Globus pallidus (tissue), 1 donor: ENCODE results near the gene HES2.
"Not testable (repeated sequence)": the region's sequence is repeated elsewhere in the genome, so short reads cannot be mapped to it uniquely, and the experiment has no call there.

Experiments
- DNase-seq: peaks from one replicate; pipeline ENCODE4 v3.0.0-alpha.2; 2015; ENCODE audit warnings: low spot score

Gene HES2

GRCh38 chr1:6435129-6435528, 15.4 kb upstream of the HES2 start:
- no peak for DNase-seq

DNA sequence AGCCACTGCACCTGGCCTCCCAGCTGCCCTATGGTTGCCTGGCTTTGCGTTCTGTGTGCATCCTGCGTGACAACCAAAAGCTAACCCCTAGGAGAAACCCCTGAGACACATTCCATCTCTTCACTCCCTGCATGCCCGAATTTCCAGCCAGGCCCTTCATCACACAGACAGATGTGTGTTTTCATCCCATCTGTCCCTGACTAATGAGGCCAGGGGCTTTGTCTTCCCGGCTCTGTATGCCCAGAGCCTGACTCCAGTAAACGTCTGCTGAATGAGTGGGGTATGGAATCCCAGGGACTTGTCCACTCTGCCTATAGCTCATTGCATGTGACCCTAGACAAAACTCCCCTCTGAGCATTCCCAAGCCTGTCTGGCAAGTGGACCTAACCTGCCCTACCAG, 14.5 kb upstream of the HES2 start:
- DNase-seq, result no peak

DNA sequence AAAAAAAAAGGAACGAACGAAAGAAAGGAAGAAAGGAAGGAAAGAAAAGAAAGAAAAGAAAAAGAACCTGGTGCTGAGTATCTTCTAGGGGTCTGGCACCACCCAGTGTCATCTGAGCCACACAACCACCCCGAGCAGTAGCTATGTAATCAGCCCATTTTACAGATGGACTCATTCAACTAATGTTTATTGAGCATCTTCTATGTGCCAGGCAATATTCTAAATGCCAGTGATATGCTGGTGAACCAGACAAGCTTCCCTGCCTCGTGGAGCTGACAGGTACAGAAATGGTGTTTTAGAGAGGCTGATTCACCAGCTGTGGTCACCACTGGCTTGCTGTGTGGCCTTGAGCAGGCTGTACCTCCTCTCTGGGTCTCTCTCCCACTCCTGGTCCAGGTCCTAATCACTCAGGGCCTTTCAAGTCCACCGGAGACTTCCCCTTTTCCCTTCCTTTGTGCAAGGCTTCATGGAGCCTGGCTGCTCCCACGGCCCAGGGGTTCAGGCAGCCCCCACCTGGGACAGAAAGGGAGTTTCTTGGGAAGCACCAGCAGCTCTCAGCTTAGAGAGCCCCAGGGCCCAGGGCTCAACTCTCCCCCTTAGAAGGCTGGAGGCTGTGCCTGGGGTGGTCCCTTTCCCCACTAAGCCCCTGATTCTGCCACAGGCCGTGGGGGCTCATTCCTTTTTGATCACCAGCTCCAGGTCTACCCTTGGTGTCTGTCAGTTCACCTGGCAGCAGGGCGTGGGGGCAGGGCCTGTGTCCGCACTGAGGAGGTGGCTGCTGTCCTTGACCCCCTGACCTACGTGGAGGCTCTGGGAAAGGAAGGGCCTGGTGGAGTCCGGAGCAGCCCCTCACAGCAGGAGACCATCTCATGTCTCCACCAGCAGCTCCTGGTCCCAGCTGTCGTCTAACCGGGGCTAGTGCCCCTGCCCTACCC, 12.2 kb upstream of the HES2 start:
- DNase-seq, result not testable (repeated sequence)

- not testable (repeated sequence) for DNase-seq
Observed at GRCh38 chr1:6429660-6430411, 10.1 kb upstream of the HES2 start.

DNA sequence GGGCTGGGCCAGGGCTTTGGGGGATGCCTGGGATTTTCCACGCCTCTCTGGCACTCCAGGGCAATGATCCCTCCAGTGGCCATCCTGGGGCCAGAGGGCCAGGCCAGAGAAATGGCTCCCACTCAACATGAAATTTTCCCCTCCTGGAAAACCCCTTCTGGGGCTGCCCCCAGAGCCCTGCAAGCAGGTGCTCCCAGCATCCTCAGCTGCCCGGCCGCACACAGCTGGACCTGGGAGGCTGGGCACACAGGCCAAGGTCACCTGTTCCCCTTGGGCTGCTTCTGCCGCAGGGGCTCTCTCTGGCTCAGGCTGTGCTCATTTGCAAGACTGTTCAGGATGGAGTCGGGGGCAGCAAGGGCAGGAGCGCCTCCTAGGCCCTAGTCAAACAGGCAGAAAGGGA, 8.7 kb upstream of the HES2 start:
- DNase-seq, result not testable (repeated sequence)

DNA sequence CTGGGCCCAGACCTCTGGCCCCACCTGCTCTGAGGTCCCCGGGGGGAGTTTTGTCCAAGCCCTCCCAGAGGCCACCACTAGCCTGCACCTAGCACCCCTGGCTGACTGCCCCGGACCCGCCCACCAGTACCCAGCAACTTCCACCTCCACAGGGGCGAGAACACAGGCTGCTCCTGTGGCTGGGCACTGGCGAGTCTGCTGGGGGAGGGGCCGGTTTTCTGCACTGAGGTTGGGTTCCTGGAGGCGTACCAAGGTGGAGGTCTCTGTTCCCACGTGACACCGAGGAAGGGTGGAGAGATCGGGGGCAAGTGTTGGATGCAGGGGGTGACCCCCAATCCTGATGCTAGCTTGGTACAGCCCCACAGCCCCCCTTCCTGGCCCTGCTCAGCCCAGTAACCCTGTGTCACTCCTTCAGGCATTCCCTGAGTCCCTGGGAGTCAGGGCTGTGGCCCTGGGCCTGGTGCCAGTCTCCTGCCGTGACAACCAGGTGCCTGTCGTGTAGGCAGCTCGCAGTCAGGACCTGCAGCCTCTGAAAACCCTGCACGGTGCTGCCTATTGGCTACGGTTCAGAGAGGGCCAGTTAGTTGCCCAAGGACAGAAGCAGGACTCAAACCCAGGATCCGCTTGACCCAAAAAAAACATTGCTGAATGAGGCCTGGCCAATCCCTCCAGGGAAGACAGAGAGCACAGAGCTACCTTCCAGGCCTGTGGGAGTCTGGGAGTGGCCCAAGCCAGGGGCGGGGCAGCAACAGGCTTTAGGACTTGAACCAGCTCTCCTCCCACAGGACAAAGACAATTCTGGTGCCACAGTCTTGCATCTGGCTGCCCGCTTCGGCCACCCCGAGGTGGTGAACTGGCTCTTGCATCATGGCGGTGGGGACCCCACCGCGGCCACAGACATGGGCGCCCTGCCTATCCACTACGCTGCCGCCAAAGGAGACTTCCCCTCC, 8.0 kb upstream of the HES2 start:
- DNase-seq, result no peak

GRCh38 chr1:6426972-6427350, 7.2 kb upstream of the HES2 start:
- DNase-seq, result no peak

DNA sequence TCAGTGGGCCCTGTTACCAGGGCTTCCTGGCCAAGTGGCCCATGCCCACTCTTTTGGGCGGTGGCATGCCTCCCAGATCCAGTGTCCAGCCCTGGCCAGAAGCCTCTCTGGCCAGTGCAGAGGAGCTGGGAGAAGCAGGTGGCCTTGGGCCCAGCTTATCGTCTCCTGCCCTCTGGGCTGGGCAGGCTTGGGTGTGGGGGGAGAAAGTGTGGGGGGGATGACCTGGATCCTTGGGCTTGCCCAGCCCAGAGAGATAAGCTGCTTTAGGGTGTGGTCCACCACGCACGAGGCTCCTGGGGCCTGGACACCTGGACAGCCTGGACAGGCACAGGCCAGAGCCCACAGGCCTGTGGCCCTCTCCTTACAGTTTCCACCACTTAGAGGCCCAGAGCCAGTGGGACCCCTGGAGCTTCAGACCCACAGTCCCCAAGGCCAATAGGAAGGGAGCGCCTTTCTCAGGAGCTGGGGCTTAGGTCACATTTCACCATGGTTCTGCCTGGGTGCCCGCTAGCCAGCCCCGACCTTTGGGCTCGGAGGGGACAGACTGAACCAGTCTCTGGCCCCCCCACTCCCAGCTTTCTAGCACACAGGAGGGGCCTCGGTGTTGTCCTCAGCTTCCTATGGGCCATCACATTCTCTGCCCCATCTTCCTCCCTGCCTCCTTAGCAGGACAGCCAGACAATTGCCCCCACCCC, 6.7 kb upstream of the HES2 start:
- DNase-seq, result no peak

DNA sequence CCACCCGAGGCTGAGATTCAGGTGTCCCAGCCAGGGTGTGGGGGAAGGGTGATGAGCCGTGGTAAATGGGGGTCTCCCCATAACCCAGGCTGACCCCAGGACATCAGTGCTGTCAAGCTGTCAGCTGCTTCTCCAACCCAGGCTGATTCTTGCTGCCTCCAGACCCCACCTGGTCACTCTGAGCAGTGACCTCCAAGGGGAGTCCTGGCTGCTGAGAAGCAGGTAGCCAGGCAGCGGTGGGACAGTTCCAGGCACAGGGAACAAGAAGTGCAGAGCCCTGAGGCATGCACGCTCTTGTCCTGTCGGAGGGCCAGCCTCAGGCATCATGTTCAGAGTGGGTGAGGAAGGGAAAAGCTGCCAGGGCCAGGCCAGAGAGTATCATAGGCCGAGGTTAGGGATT, 5.9 kb upstream of the HES2 start:
- DNase-seq, result no peak

GRCh38 chr1:6424619-6425593, 5.2 kb upstream of the HES2 start, which contains the start of gene ESPN:
Gene ESPN (plus strand): TSS chr1:6424776. CDS start chr1:6424956, 180 bp downstream.
- DNase-seq, result no peak

DNA sequence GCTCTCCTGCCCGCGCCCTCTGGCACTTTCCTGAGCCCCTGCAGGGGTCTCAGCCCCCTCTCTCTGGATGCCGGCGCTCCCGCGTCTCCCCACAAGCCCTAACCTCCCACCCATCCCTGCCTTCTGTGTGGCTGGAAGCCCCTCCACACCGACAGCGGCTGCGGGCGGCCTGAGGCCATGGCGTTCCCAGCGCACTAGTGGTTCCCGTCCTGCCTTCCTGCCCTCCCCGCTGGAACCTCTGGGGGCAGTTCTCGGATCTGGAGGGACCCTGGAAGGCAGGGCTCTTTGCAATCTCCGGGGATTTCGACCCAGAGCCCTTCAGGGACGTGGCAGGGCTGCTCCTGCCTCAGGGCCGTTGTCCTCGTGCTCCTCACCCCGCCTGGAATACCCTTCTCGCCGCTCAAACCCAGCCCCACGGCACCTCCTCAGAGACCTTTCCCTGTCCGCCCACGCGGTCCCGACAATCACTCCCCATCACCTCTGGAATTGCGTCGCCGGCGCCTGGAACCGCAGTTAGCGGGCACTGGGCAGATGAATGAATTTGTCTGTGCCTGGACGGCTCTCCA, 4.4 kb upstream of the HES2 start:
- DNase-seq, result no peak

GRCh38 chr1:6423321-6423999, 3.7 kb upstream of the HES2 start:
- DNase-seq, result no peak

- no peak for DNase-seq
Observed at GRCh38 chr1:6421266-6421665, 1.5 kb upstream of the HES2 start.

DNA sequence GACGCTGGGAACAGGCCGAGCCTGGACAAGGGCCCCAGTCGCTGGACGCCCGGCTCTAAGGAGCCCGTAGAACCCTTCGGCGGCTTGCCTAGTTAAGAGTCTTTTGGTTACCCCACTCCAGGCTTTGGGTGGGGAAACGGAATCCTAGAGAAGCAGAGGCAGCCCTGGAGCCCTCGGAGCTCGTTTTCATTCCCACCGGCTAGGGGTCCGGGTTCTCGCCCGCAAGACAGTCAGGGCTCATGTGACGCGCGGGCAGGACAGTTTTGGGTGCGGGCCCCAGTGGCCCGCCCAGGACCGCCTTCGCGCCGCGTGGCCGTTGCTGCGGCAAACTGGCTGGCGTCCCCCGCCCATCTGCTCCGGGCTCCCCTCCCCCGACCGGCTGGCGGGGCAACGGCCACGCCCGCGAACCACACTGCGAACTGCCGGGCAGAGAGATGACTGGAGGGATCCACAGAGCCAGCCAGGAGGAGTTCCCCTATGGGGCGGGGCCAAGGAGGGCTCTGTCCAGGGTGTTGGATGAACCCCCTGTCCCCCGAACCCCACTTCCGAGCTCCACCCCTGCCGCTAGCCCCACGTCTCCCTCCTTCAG, 829 bp upstream of the HES2 start:
- no peak for DNase-seq

DNA sequence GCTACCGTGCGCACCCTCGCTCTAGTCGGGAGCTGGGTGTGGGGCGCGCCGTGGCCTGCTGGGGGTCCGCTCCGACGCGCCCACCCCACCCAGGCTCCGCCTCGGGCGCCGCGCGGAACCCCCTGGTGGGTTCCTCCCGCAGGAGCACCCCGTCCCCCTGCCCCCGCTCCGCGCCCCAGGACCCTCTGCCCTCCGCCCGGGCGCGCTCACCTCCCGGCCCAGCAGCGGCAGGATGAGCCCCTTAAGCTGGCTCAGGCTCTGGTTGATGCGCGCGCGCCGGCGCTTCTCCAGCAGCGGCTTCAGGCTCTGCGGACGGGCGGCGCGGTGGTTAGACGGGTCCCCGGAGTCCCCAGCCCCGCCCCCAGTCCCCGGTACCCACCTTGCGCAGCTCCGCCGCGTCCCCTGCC, 319 bp downstream of the HES2 start:
- DNase-seq, result no peak

GRCh38 chr1:6418668-6419396, 887 bp downstream of the HES2 start:
- no peak for DNase-seq

DNA sequence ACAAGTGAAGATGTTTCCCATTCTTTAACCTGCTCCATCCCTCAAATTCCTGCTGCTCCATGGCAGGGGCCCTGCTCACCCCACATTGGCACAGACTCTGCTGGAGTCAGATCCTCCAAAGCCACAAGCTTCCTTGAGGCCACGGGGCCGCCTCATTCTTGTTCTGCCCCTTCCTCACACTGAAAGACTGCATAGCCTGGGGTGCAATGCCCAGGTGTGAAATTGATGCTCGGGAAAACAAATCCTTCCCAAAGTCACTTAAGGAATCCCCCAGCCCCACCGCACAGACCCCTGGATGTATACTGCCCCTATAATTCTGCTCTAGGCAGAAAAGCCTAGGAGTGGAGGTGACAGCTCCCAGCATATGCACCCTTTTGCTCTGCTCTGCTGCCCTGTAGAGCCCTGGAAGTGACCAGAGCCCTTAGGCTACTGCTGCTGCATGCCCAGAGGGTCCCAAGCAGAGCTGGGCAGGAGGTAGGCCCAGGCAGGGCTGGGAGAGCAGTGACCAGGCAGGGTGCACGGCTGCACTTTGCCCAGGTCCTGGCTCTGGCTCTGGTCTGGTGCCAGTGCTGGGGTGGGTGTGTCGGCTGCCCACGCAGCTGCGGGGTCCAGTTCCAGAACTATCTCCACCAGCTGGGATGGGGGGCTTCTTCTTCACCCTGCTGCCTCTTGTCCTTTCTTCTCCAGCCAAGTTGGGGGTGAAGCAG, 1.6 kb downstream of the HES2 start:
- DNase-seq, result no peak

- DNase-seq, result no peak
Observed at GRCh38 chr1:6416906-6417305, 2.8 kb downstream of the HES2 start.
